Thyroid gland (tissue), 4 donors: Measurements from ENCODE around the gene TRIOBP. TPM values are rescaled to one million over a fixed set of nuclear protein-coding genes. Genes with fewer than 3 reads are reported as not detected.

Experiments used
- DNase-seq, 2 donors: peaks; one replicate each; pipeline ENCODE4 v3.0.0-alpha.2; 2019
- H3K27ac ChIP-seq, 3 donors: fragments of 200-600 bp; sonication (generic); 1 replicate in 2 of 3; 2 replicates in 1 of 3; pipeline ENCODE4 v1.5.1; 2016 to 2019; ENCODE audit warnings: mild to moderate bottlenecking in 1 of 3, moderate library complexity in 1 of 3
- H3K27me3 ChIP-seq: fragments of 200-600 bp; sonication (generic); one replicate; pipeline ENCODE4 v1.5.1; 2019
- H3K36me3 ChIP-seq, 2 donors: fragments of 200-600 bp; sonication (generic); one replicate each; pipeline ENCODE4 v1.5.1; 2016 to 2019
- H3K4me1 ChIP-seq, 2 donors: fragments of 200-600 bp; sonication (generic); one replicate each; pipeline ENCODE4 v1.5.1; 2017 to 2019
- H3K4me3 ChIP-seq, 3 donors: fragments of 200-600 bp; sonication (generic); replicated peaks in 1 of 3; 1 replicate in 2 of 3; 2 replicates in 1 of 3; pipeline ENCODE4 v1.5.1; 2016; ENCODE audit warnings: mild to moderate bottlenecking in 1 of 3
- H3K9me3 ChIP-seq: fragments of 200-600 bp; sonication (generic); one replicate; pipeline ENCODE4 v1.5.1; 2017
- CTCF ChIP-seq, 6 experiments: fragments of 200-600 bp in 3 of 6; fragments of 450-650 bp in 3 of 6; sonication (generic) in 3 of 6; IDR thresholded peaks; one replicate each; pipeline ENCODE4 v1.5.1; 2016 to 2019; ENCODE audit warnings: antibody characterized with exemption in 6 of 6, mild to moderate bottlenecking in 2 of 6, inconsistent platforms in 1 of 6, moderate library complexity in 1 of 6
- POLR2A ChIP-seq, 2 donors: fragments of 450-650 bp; IDR thresholded peaks; one replicate each; pipeline ENCODE4 v1.6.1; 2017; ENCODE audit warnings: antibody characterized with exemption in 2 of 2, mild to moderate bottlenecking in 2 of 2, moderate library complexity in 1 of 2
- WGBS, 2 donors: methylation state at CpG; one replicate each; pipeline ENCODE4 v1.1.5; 2017; 5-methylcytosine and 5-hydroxymethylcytosine counted together
- intact Hi-C: fragments of 100-400 bp; cut with DNase I; formaldehyde crosslinking; loops from one replicate; pipeline ENCODE4 v1.15.1; 2023
- total RNA-seq, 4 donors: library from RNA; depleted of rRNA; stranded (reverse); fragments of >200 nt; gene quantifications; one replicate each; pipeline ENCODE4 v1.2.3, GENCODE V29; 2016

The TRIOBP gene
- total RNA-seq, 4 donors from 2014 or later = 120 to 150 (median 140) TPM

- Histone ChIP-seq H3K4me1 (peaks cover 22 to 36% of the 10 kb centered on the region in 2 donors), H3K4me3 (no peak overlapping the region), H3K27ac (no peak overlapping the region), H3K36me3 (no peaks in the 10 kb centered on the region), H3K27me3 (no peaks in the 10 kb centered on the region), H3K9me3 (no peaks in the 10 kb centered on the region)
- TF ChIP-seq CTCF (IDR thresholded peaks at IDR 0.05) (no peak), POLR2A (IDR thresholded peaks at IDR 0.05) (no peak)
- no peak for DNase-seq
- 86 to 90% methylated on average over 7 to 8 of the region's 8 CpGs for WGBS, 2 donors
- intact Hi-C loops = loop anchor here (5.0 to 10.0 kb wide), 2 partner anchors 52 to 115 kb away; no protein-coding TSS in a partner anchor
Measured at GRCh38 chr22:37679670-37680069, 17.2 kb upstream of the TRIOBP start.

GRCh38 chr22:37680191-37680851 is 16.5 kb upstream of the TRIOBP start:
- 82 to 88% methylated on average over 4 to 7 of the region's 7 CpGs for WGBS, 2 donors
- DNase-seq = no peak
- Histone ChIP-seq H3K4me3 (no peak overlapping the region), H3K27ac (no peak overlapping the region), H3K36me3 (no peaks in the 10 kb centered on the region), H3K9me3 (no peaks in the 10 kb centered on the region), H3K27me3 (no peaks in the 10 kb centered on the region), H3K4me1 (peaks cover 17 to 29% of the 10 kb centered on the region in 2 donors)
- intact Hi-C loops = no loop called here
- TF ChIP-seq CTCF (IDR thresholded peaks at IDR 0.05) (no peak), POLR2A (IDR thresholded peaks at IDR 0.05) (no peak)

- Histone ChIP-seq H3K27me3 (no peaks in the 10 kb centered on the region), H3K27ac (no peak overlapping the region), H3K4me1 (peaks cover 12 to 27% of the 10 kb centered on the region in 2 donors), H3K36me3 (no peaks in the 10 kb centered on the region), H3K4me3 (no peak overlapping the region), H3K9me3 (no peaks in the 10 kb centered on the region)
- WGBS, 2 donors = 64 to 66% methylated on average over 1 to 2 of the region's 2 CpGs
- no peak for TF ChIP-seq CTCF (IDR thresholded peaks at IDR 0.05)
- TF ChIP-seq POLR2A (IDR thresholded peaks at IDR 0.05) = no peak
- no peak for DNase-seq
- intact Hi-C loops = no loop called here
Measured at GRCh38 chr22:37681001-37681424, 15.8 kb upstream of the TRIOBP start.

- H3K27ac ChIP-seq = no peak overlapping the region
- H3K9me3 ChIP-seq = no peaks in the 10 kb centered on the region
- H3K36me3 ChIP-seq = no peaks in the 10 kb centered on the region
- peak; percentile 56 to 92 (median 76) for TF ChIP-seq CTCF (IDR thresholded peaks at IDR 0.05)
- TF ChIP-seq POLR2A (IDR thresholded peaks at IDR 0.05) = no peak
- peak; percentile 74 to 78 for DNase-seq
- no peaks in the 10 kb centered on the region for H3K27me3 ChIP-seq
- 29 to 30% methylated on average over 5 to 6 of the region's 6 CpGs for WGBS, 2 donors
- H3K4me3 ChIP-seq = no peak overlapping the region
- peaks cover 7 to 21% of the 10 kb centered on the region in 2 donors for H3K4me1 ChIP-seq
- intact Hi-C loops = no loop called here
Measured at GRCh38 chr22:37681556-37682049, 15.2 kb upstream of the TRIOBP start.
